Liver (tissue), 9 donors: Measurements from ENCODE around the gene DNAJA4. TPM values are rescaled to one million over a fixed set of nuclear protein-coding genes. Genes with fewer than 3 reads are reported as not detected.

ENCODE experiments used
- DNase-seq: peaks from one replicate; pipeline ENCODE4 v3.0.0-alpha.2; 2017; ENCODE audit warnings: low spot score
- H3K27ac ChIP-seq, 2 donors: one replicate each; pipeline ENCODE4 v1.7.0; 2013; ENCODE audit warnings: inconsistent platforms in 2 of 2, low read length in 2 of 2, control low read depth in 1 of 2, low read depth in 1 of 2, mild to moderate bottlenecking in 1 of 2
- H3K27me3 ChIP-seq, 4 donors: one replicate each; pipeline versions ENCODE4 v1.6.1 to v1.7.0; 2013; ENCODE audit warnings: low read length in 3 of 4, inconsistent platforms in 1 of 4, mild to moderate bottlenecking in 1 of 4, moderate library complexity in 1 of 4; ENCODE audit not compliant: control insufficient read depth in 4 of 4, insufficient read depth in 4 of 4
- H3K36me3 ChIP-seq, 4 donors: one replicate each; pipeline versions ENCODE4 v1.6.1 to v1.7.0; 2013; ENCODE audit warnings: low read length in 3 of 4, mild to moderate bottlenecking in 3 of 4, low read depth in 1 of 4, moderate library complexity in 1 of 4; ENCODE audit not compliant: control insufficient read depth in 4 of 4, insufficient read depth in 3 of 4
- H3K4me1 ChIP-seq, 4 donors: one replicate each; pipeline versions ENCODE4 v1.6.1 to v1.7.0; 2013; ENCODE audit warnings: low read length in 3 of 4, mild to moderate bottlenecking in 3 of 4, moderate library complexity in 1 of 4; ENCODE audit not compliant: control insufficient read depth in 4 of 4, insufficient read depth in 4 of 4
- H3K4me3 ChIP-seq, 3 donors: one replicate each; pipeline versions ENCODE4 v1.6.1 to v1.7.0; 2013; ENCODE audit warnings: low read length in 3 of 3, control low read depth in 1 of 3, low read depth in 1 of 3, mild to moderate bottlenecking in 1 of 3
- H3K9ac ChIP-seq, 2 donors: one replicate each; pipeline ENCODE4 v1.7.0; 2013; ENCODE audit warnings: low read length in 2 of 2, mild to moderate bottlenecking in 2 of 2, moderate library complexity in 2 of 2, control low read depth in 1 of 2, low read depth in 1 of 2
- H3K9me3 ChIP-seq, 4 donors: one replicate each; pipeline versions ENCODE4 v1.6.1 to v1.7.0; 2013; ENCODE audit warnings: low read length in 3 of 4; ENCODE audit not compliant: control insufficient read depth in 4 of 4
- EGR1 ChIP-seq, 2 donors: IDR thresholded peaks; 2 replicates each; pipeline ENCODE4 v1.6.1; 2016 to 2018; ENCODE audit warnings: antibody characterized with exemption in 2 of 2, low read depth in 2 of 2
- FOXA1 ChIP-seq: IDR thresholded peaks from 2 replicates; pipeline ENCODE4 v1.6.1; 2016; ENCODE audit warnings: antibody characterized with exemption
- FOXA2 ChIP-seq: IDR thresholded peaks from 2 replicates; pipeline ENCODE4 v1.6.1; 2016; ENCODE audit warnings: antibody characterized with exemption
- GABPA ChIP-seq, 2 donors: IDR thresholded peaks in 1 of 2; conservative IDR thresholded peaks in 1 of 2; 2 replicates each; pipeline ENCODE4 v1.6.1; 2016; ENCODE audit warnings: antibody characterized with exemption in 2 of 2, mild to moderate bottlenecking in 1 of 2, moderate library complexity in 1 of 2
- HNF4A ChIP-seq, 2 donors: conservative IDR thresholded peaks; 2 replicates each; pipeline ENCODE4 v1.6.1; 2016; ENCODE audit warnings: antibody characterized with exemption in 2 of 2, mild to moderate bottlenecking in 2 of 2
- HNF4G ChIP-seq: IDR thresholded peaks from 2 replicates; pipeline ENCODE4 v1.6.1; 2016; ENCODE audit warnings: antibody characterized with exemption
- JUND ChIP-seq, 2 donors: IDR thresholded peaks; 2 replicates each; pipeline ENCODE4 v1.6.1; 2016; ENCODE audit warnings: antibody characterized with exemption in 2 of 2
- NR2F2 ChIP-seq: IDR thresholded peaks from 2 replicates; pipeline ENCODE4 v1.6.1; 2016; ENCODE audit warnings: antibody characterized with exemption
- RAD21 ChIP-seq, 2 donors: IDR thresholded peaks; 2 replicates each; pipeline ENCODE4 v1.6.1; 2016; ENCODE audit warnings: antibody characterized with exemption in 2 of 2, mild to moderate bottlenecking in 2 of 2
- RXRA ChIP-seq, 2 donors: IDR thresholded peaks; 2 replicates each; pipeline ENCODE4 v1.6.1; 2017 to 2018; ENCODE audit warnings: antibody characterized with exemption in 2 of 2, mild to moderate bottlenecking in 1 of 2
- SP1 ChIP-seq: IDR thresholded peaks from 2 replicates; pipeline ENCODE4 v1.6.1; 2018; ENCODE audit warnings: antibody characterized with exemption, mild to moderate bottlenecking
- TAF1 ChIP-seq: conservative IDR thresholded peaks from 2 replicates; pipeline ENCODE4 v1.6.1; 2016; ENCODE audit warnings: antibody characterized with exemption, mild to moderate bottlenecking
- YY1 ChIP-seq: IDR thresholded peaks from 2 replicates; pipeline ENCODE4 v1.6.1; 2016; ENCODE audit warnings: antibody characterized with exemption, mild to moderate bottlenecking
- WGBS: extraction: QIAGEN DNeasy Blood & Tissue Kit; methylation state at CpG from one replicate; pipeline ENCODE4 v1.1.7; 2013; 5-methylcytosine and 5-hydroxymethylcytosine counted together
- polyA plus RNA-seq, 2 donors: library from polyadenylated mRNA; stranded (reverse) in 1 of 2; unstranded in 1 of 2; fragments of 200-250 nt in 1 of 2; fragments of >200 nt in 1 of 2; fragmentation: Nextera tagmentation in 1 of 2; extraction: Ambion mirVana in 1 of 2; gene quantifications; one replicate each; pipeline versions ENCODE4 v1.2.1 to v1.2.3, GENCODE V29; 2013 to 2015
- total RNA-seq, 2 donors: library from RNA; depleted of rRNA; stranded (reverse); fragments of >200 nt; gene quantifications; one replicate each; pipeline ENCODE4 v1.2.3, GENCODE V29; 2014
- TF ChIP-seq, protein P1 (sequence below): IDR thresholded peaks from 2 replicates; pipeline ENCODE4 v1.6.1; 2016; ENCODE audit warnings: antibody characterized with exemption
- TF ChIP-seq, protein P2 (sequence below): IDR thresholded peaks from 2 replicates; pipeline ENCODE4 v1.6.1; 2016; ENCODE audit warnings: antibody characterized with exemption
- TF ChIP-seq, protein P3 (sequence below): fragments of 150-350 bp; IDR thresholded peaks from 2 replicates; pipeline ENCODE4 v1.5.1; 2017; ENCODE audit warnings: improper control_type of control experiment, low read depth, low read length; ENCODE audit not compliant: missing input control
- donor health status: healthy.
- donor health status: healthy.
- donor health status: healthy.
- donor health status: healthy.
- donor health status: healthy.

Gene DNAJA4
- total and polyA plus RNA-seq, 4 donors: 0.93 to 79.0 (median 2.0) TPM

DNA sequence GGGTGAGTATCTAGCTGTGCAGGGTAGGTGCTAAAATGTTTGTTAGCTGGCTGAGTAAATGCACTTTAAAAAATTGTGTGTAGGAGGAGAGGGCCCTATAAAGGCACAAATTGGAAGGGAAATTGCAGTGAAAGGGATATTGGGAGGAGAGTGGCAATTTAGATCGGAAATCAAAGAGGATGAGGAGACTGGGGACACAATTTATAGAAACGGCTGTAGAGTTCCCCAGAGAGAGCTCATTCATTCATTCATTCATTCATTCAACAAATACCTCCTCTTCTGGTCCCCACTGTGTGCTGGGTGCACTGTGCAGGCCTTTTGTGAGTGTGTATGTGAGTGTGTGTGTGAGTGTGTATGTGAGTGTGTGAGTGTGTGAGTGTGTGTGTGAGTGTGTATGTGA is 2.4 kb downstream of the DNAJA4 start:
- Histone ChIP-seq H3K4me1 (peaks cover 0 to 5% (median 1%) of the 10 kb centered on the region in 4 donors), H3K36me3 (no peaks in the 10 kb centered on the region), H3K27me3 (peaks cover 0 to 3% (median 0%) of the 10 kb centered on the region in 4 donors), H3K9ac (no peak overlapping the region), H3K4me3 (no peak overlapping the region), H3K9me3 (no peaks in the 10 kb centered on the region), H3K27ac (no peak overlapping the region)
- no peak for DNase-seq
- no peak for TF ChIP-seq JUND (IDR thresholded peaks at IDR 0.05)
- TF ChIP-seq RXRA (IDR thresholded peaks at IDR 0.05): no peak
- TF ChIP-seq NR2F2: no peak
- no peak for TF ChIP-seq FOXA2
- TF ChIP-seq, protein P1, sequence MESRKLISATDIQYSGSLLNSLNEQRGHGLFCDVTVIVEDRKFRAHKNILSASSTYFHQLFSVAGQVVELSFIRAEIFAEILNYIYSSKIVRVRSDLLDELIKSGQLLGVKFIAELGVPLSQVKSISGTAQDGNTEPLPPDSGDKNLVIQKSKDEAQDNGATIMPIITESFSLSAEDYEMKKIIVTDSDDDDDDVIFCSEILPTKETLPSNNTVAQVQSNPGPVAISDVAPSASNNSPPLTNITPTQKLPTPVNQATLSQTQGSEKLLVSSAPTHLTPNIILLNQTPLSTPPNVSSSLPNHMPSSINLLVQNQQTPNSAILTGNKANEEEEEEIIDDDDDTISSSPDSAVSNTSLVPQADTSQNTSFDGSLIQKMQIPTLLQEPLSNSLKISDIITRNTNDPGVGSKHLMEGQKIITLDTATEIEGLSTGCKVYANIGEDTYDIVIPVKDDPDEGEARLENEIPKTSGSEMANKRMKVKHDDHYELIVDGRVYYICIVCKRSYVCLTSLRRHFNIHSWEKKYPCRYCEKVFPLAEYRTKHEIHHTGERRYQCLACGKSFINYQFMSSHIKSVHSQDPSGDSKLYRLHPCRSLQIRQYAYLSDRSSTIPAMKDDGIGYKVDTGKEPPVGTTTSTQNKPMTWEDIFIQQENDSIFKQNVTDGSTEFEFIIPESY: no peak
- 82% methylated on average over 2 of the region's 2 CpGs for WGBS

DNA sequence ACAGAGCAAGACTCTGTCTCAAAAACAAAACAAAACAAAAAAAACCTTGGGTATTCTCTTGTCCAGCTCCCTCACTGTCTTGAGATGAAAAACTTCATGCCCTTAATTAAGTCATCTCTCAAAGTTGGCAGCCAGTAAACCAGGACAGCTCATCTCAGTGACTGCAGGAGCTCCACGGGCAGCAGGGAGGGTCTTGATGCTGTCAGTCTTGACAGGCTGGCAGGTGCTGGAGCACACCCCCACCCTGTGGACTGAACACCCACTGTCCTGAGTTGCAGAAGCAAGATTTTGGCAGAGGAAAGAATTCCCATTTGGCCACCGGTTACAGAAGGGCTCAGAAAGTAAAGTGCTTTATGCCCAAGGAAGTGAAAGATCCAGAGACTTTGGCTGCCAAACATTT is 8.0 kb downstream of the DNAJA4 start:
- no peaks in the 10 kb centered on the region for H3K36me3 ChIP-seq
- no peak for DNase-seq
- H3K4me1 ChIP-seq: no peaks in the 10 kb centered on the region
- H3K27me3 ChIP-seq: no peaks in the 10 kb centered on the region
- no peaks in the 10 kb centered on the region for H3K9me3 ChIP-seq
- H3K9ac ChIP-seq: no peak overlapping the region
- TF ChIP-seq FOXA2 (no peak), TAF1 (no peak), NR2F2 (no peak), RAD21 (IDR thresholded peaks at IDR 0.05) (no peak), EGR1 (IDR thresholded peaks at IDR 0.05; ENCODE audit: low read depth in 2 of 2) (no peak)
- TF ChIP-seq, protein P2, sequence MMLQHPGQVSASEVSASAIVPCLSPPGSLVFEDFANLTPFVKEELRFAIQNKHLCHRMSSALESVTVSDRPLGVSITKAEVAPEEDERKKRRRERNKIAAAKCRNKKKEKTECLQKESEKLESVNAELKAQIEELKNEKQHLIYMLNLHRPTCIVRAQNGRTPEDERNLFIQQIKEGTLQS: no peak
- no peak overlapping the region for H3K27ac ChIP-seq
- 92% methylated on average over 2 of the region's 2 CpGs for WGBS
- no peak overlapping the region for H3K4me3 ChIP-seq

DNA sequence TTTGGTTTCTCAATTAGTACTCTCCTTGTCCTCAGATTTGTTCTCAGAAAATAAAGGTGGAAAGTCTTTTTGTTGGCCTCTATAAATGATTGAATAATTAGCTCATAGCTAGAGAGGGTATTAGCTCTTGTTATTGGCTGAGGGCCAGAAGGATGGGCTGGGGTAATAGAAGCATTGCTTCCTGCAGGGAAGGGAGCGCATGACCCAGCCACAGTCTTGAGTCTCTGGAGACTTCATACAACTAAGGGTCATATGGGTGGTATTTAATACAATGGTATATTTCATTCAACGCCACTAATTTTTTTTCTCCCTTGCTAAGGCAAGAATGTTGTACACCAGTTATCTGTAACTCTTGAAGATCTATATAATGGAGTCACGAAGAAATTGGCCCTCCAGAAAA is 8.4 kb downstream of the DNAJA4 start:
- Histone ChIP-seq H3K9me3 (no peaks in the 10 kb centered on the region), H3K4me1 (no peaks in the 10 kb centered on the region), H3K27me3 (no peaks in the 10 kb centered on the region), H3K4me3 (no peak overlapping the region), H3K9ac (no peak overlapping the region), H3K27ac (no peak overlapping the region), H3K36me3 (no peaks in the 10 kb centered on the region)
- WGBS: 99% methylated on average over 3 of the region's 3 CpGs
- TF ChIP-seq FOXA1 (no peak), GABPA (IDR thresholded peaks at IDR 0.05 in 1 of 2, conservative IDR thresholded peaks at IDR 0.05 in 1 of 2) (no peak), YY1 (no peak), NR2F2 (no peak), TAF1 (no peak)
- TF ChIP-seq, protein P2: no peak
- no peak for DNase-seq

DNA sequence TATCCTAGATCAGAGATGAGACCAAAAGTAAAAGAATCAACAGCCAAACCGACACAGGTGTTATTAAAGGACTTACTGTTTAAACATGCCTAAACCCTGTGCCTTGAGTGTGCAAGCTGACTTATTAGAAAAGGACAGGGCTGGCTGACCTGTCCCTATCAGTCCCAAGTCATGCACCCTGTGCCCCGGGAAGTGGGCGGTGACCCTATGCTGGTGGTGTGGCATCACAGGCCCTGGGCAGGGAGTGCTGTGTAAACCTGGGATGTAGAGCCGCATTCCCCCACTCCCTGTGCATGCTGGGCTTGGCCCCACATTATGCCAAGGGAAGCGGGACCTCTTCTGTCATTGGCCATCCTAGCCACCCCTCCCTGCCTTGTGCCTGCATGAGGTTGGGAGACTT is 10.6 kb downstream of the DNAJA4 start:
- no peak for TF ChIP-seq SP1
- no peak for TF ChIP-seq FOXA2
- TF ChIP-seq, protein P1: no peak
- TF ChIP-seq, protein P3, sequence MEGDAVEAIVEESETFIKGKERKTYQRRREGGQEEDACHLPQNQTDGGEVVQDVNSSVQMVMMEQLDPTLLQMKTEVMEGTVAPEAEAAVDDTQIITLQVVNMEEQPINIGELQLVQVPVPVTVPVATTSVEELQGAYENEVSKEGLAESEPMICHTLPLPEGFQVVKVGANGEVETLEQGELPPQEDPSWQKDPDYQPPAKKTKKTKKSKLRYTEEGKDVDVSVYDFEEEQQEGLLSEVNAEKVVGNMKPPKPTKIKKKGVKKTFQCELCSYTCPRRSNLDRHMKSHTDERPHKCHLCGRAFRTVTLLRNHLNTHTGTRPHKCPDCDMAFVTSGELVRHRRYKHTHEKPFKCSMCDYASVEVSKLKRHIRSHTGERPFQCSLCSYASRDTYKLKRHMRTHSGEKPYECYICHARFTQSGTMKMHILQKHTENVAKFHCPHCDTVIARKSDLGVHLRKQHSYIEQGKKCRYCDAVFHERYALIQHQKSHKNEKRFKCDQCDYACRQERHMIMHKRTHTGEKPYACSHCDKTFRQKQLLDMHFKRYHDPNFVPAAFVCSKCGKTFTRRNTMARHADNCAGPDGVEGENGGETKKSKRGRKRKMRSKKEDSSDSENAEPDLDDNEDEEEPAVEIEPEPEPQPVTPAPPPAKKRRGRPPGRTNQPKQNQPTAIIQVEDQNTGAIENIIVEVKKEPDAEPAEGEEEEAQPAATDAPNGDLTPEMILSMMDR: no peak
- TF ChIP-seq HNF4A (conservative IDR thresholded peaks at IDR 0.05): no peak
- TF ChIP-seq HNF4G: no peak
- no peak for TF ChIP-seq GABPA (IDR thresholded peaks at IDR 0.05 in 1 of 2, conservative IDR thresholded peaks at IDR 0.05 in 1 of 2)
- TF ChIP-seq NR2F2: no peak
- no peak overlapping the region for H3K27ac ChIP-seq
- peak; percentile 59 for DNase-seq
- no peaks in the 10 kb centered on the region for H3K27me3 ChIP-seq
- H3K9ac ChIP-seq: no peak overlapping the region
- H3K36me3 ChIP-seq: peaks cover 0 to 1% (median 0%) of the 10 kb centered on the region in 4 donors
- H3K4me1 ChIP-seq: no peaks in the 10 kb centered on the region
- no peak overlapping the region for H3K4me3 ChIP-seq
- WGBS: 92% methylated on average over 5 of the region's 5 CpGs
- H3K9me3 ChIP-seq: no peaks in the 10 kb centered on the region
